Stomach (tissue), 9 donors: Measurements from ENCODE around the gene GP2. TPM values are rescaled to one million over a fixed set of nuclear protein-coding genes. Genes with fewer than 3 reads are reported as not detected.

Source experiments
- DNase-seq, 2 donors: peaks; one replicate each; pipeline versions ENCODE4 v3.0.0 to v3.0.0-alpha.2; 2013 to 2019
- H3K27ac ChIP-seq, 5 donors: fragments of 200-600 bp in 4 of 5; sonication (generic) in 4 of 5; one replicate each; pipeline ENCODE4 v1.5.1; 2013 to 2019; ENCODE audit warnings: mild to moderate bottlenecking in 1 of 5, moderate library complexity in 1 of 5
- H3K27me3 ChIP-seq, 3 donors: fragments of 200-600 bp; sonication (generic); one replicate each; pipeline ENCODE4 v1.5.1; 2017 to 2019; ENCODE audit warnings: mixed run types in 1 of 3
- H3K36me3 ChIP-seq, 4 donors: fragments of 200-600 bp; sonication (generic); 1 replicate in 3 of 4; 2 replicates in 1 of 4; pipeline ENCODE4 v1.5.1; 2016 to 2019
- H3K4me1 ChIP-seq, 4 donors: fragments of 200-600 bp; sonication (generic); one replicate each; pipeline ENCODE4 v1.5.1; 2016 to 2019
- H3K4me3 ChIP-seq, 4 donors: fragments of 200-600 bp; sonication (generic) in 3 of 4; one replicate each; pipeline ENCODE4 v1.5.1; 2016 to 2019; ENCODE audit warnings: mild to moderate bottlenecking in 1 of 4
- H3K9me3 ChIP-seq, 4 donors: fragments of 200-600 bp; sonication (generic); one replicate each; pipeline ENCODE4 v1.5.1; 2016 to 2019
- CTCF ChIP-seq, 7 experiments: fragments of 450-650 bp in 4 of 7; fragments of 200-600 bp in 3 of 7; sonication (generic) in 3 of 7; IDR thresholded peaks; one replicate each; pipeline ENCODE4 v1.5.1; 2016 to 2019; ENCODE audit warnings: antibody characterized with exemption in 7 of 7, control low read depth in 2 of 7, mild to moderate bottlenecking in 1 of 7
- EP300 ChIP-seq: sonication (generic); formaldehyde crosslinking; IDR thresholded peaks from one replicate; pipeline ENCODE4 v1.6.1; 2017; ENCODE audit warnings: antibody characterized with exemption
- POLR2A ChIP-seq, 4 donors: fragments of 450-650 bp; IDR thresholded peaks; one replicate each; pipeline ENCODE4 v1.6.1; 2016; ENCODE audit warnings: antibody characterized with exemption in 4 of 4, control low read depth in 2 of 4, mild to moderate bottlenecking in 1 of 4, moderate library complexity in 1 of 4
- POLR2AphosphoS5 ChIP-seq, 3 donors: sonication (generic); formaldehyde crosslinking; IDR thresholded peaks; one replicate each; pipeline ENCODE4 v1.6.1; 2016; ENCODE audit warnings: antibody characterized with exemption in 3 of 3
- WGBS, 5 donors: extraction: QIAGEN DNeasy Blood & Tissue Kit in 3 of 5; methylation state at CpG; one replicate each; pipeline versions ENCODE4 v1.1.5 to v1.1.7; 2013 to 2018; 5-methylcytosine and 5-hydroxymethylcytosine counted together
- intact Hi-C: fragments of 100-400 bp; cut with DNase I; formaldehyde crosslinking; loops from one replicate; pipeline ENCODE4 v1.15.1; 2023; ENCODE audit warnings: low total_unique reads
- polyA plus RNA-seq, 3 donors: library from polyadenylated mRNA; stranded (reverse); fragments of 200-250 nt; gene quantifications; one replicate each; pipeline ENCODE4 v1.2.3, GENCODE V29; 2013
- total RNA-seq, 5 donors: library from RNA; depleted of rRNA; stranded (reverse); fragments of >200 nt; gene quantifications; one replicate each; pipeline versions ENCODE4 v1.1.0 to v1.2.3, GENCODE V29; 2014 to 2016
- donor health status: healthy with polysubstance abuse.
- donor health status: Bipolar disorder and iron deficiency.
- donor health status: healthy.

GP2 gene
- total and polyA plus RNA-seq, 8 donors: 0.55 to 53.3 (median 14.4) TPM

DNA sequence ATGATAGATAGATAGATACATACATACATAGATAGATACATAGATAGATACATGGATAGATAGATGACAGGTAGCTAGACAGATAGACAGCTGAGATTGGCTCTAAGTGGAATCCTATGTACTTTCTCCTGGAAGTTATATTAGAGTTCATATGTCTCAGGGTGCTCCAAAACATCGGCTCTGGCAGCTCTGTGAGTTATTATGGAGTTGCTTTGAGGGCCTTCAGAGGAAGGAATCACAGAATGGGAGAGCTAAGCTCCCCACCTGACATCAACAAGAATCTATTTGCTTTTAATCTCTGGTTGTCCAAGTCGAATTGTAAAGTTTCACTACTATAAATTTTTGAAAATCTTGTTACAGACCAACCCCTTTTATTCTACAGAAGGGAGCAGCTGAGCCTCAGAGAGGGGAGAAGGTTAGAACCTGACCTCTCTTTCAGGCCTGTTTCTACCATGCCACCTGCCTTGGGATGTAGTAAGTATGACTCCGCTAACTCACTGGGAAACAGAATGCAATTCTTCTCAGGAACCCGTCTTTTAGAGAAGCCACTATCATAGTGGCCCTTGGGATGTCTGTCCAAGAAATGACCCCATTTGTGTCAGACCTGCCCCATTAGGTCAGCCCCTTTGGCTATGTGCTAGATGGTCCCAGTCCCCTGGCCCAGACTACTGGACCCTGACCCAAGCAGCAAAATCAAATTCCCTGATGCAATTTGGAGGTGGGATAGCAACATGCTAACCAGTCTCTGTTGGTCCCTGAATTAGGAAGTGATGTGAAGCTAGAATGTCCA is 18.3 kb downstream of the GP2 start:
- intact Hi-C loops: no loop called here
- no peak for DNase-seq
- no peak overlapping the region for H3K4me3 ChIP-seq
- H3K9me3 ChIP-seq: no peaks in the 10 kb centered on the region
- 69 to 77% (median 74%) methylated on average over 4 of the region's 4 CpGs for WGBS, 5 donors
- H3K27me3 ChIP-seq: no peaks in the 10 kb centered on the region
- no peak overlapping the region for H3K27ac ChIP-seq
- TF ChIP-seq EP300 (no peak), CTCF (IDR thresholded peaks at IDR 0.05) (no peak), POLR2AphosphoS5 (IDR thresholded peaks at IDR 0.05) (no peak), POLR2A (IDR thresholded peaks at IDR 0.05) (no peak)
- no peaks in the 10 kb centered on the region for H3K36me3 ChIP-seq
- H3K4me1 ChIP-seq: no peaks in the 10 kb centered on the region

GRCh38 chr16:20308266-20308665 is 19.0 kb downstream of the GP2 start:
- Histone ChIP-seq H3K4me1 (no peaks in the 10 kb centered on the region), H3K27ac (no peak overlapping the region), H3K27me3 (no peaks in the 10 kb centered on the region), H3K9me3 (no peaks in the 10 kb centered on the region), H3K4me3 (no peak overlapping the region), H3K36me3 (no peaks in the 10 kb centered on the region)
- intact Hi-C loops: no loop called here
- 74 to 82% (median 75%) methylated on average over 4 of the region's 4 CpGs for WGBS, 5 donors
- TF ChIP-seq POLR2A (IDR thresholded peaks at IDR 0.05) (no peak), CTCF (IDR thresholded peaks at IDR 0.05) (no peak), EP300 (no peak), POLR2AphosphoS5 (IDR thresholded peaks at IDR 0.05) (no peak)
- no peak for DNase-seq

DNA sequence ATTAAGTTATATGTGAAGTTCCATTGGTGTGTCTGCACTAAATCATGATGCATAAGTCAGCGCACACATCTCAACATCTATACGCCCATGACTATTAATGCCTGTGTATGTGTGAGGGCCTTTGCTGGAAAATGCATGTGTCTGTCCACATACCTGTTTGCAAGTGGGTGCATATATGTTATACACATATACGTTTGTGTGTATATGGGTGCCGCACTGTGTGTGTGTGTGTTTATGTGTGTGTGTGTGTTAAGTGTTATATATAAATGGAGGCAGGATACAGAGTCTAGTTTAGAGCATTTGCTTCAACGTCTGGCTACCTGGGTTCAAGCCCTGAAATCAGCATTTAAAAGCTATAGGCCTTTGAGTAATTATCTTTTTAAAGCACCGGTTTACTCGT is 19.5 kb downstream of the GP2 start:
- H3K9me3 ChIP-seq: no peaks in the 10 kb centered on the region
- intact Hi-C loops: no loop called here
- no peak overlapping the region for H3K4me3 ChIP-seq
- no peaks in the 10 kb centered on the region for H3K36me3 ChIP-seq
- WGBS, 5 donors: 83 to 92% (median 86%) methylated on average over 7 of the region's 7 CpGs
- H3K4me1 ChIP-seq: no peaks in the 10 kb centered on the region
- H3K27me3 ChIP-seq: no peaks in the 10 kb centered on the region
- H3K27ac ChIP-seq: no peak overlapping the region
- DNase-seq: no peak
- TF ChIP-seq CTCF (IDR thresholded peaks at IDR 0.05) (no peak), POLR2AphosphoS5 (IDR thresholded peaks at IDR 0.05) (no peak), POLR2A (IDR thresholded peaks at IDR 0.05) (no peak), EP300 (no peak)

DNA sequence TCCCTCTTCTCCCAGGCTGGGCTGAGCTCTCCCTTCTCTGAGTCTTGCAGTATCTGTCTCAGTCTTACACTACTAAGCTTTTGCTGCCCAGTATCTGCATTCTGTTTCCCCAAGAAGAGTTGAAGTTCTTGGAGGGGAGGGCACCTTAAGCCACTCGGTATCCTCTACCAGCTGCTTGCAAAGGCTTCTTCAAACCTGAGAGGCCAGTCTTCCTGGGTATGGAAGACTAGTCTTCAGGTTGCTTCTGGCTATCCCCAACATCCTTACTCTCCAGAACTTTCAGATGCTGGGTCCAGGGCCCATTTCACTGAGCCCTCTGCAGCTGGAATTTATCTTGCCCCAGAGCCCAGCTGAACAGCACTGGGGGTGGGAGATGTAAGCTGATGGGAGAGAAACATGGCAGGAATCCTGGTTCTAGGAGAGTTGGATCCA is 20.1 kb downstream of the GP2 start:
- DNase-seq: no peak
- TF ChIP-seq POLR2A (IDR thresholded peaks at IDR 0.05) (no peak), POLR2AphosphoS5 (IDR thresholded peaks at IDR 0.05) (no peak), CTCF (IDR thresholded peaks at IDR 0.05) (no peak), EP300 (no peak)
- Histone ChIP-seq H3K4me3 (no peak overlapping the region), H3K9me3 (no peaks in the 10 kb centered on the region), H3K4me1 (no peaks in the 10 kb centered on the region), H3K36me3 (no peaks in the 10 kb centered on the region), H3K27me3 (no peaks in the 10 kb centered on the region), H3K27ac (no peak overlapping the region)
- 64 to 90% (median 71%) methylated on average over 1 of the region's 1 CpG for WGBS, 5 donors
- intact Hi-C loops: no loop called here
